Measurements from ENCODE around the gene SPATA6L. TPM values are rescaled to one million over a fixed set of nuclear protein-coding genes. Genes with fewer than 3 reads are reported as not detected.

SPATA6L gene
- total and polyA plus RNA-seq, 2 of the 13 experiments (the other 11 are each of a cell fraction or from before 2014, with no cell fraction given), result 1.1 to 1.9 TPM

DNA sequence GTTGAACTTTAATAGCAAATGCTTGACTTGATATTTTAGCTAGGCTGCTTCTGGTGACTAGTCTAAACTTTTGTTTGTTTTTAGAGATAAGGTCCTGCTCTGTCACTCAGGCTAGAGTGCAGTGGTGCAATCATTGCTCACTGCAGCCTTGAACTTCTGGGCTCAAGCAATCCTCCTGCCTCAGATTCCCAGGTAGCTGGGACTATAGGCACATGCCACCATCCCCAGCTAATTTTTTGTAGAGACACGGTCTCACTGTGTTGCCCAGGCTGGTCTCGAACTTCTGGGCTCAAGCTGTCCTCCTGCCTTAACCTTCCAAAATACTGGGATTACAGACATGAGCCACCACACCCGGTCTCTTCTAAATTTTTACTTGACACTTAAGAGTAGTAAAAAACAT is 33.8 kb upstream of the SPATA6L start (continued):
- TF ChIP-seq SETDB1 (CRISPR knock-in tag; IDR thresholded peaks at IDR 0.05; ENCODE audit: borderline replicate concordance) (no peak), CBX5 (CRISPR knock-in tag; IDR thresholded peaks at IDR 0.05; ENCODE audit: borderline replicate concordance) (peak; percentile 78; the same call in 1 of the 2 replicates), NFE2 (CRISPR knock-in tag; IDR thresholded peaks at IDR 0.05) (no peak), ZKSCAN5 (CRISPR knock-in tag; IDR thresholded peaks at IDR 0.05) (no peak), ZNF552 (CRISPR knock-in tag; IDR thresholded peaks at IDR 0.05; ENCODE audit: borderline replicate concordance) (no peak), SIN3B (IDR thresholded peaks at IDR 0.05; ENCODE audit: low read length) (no peak), RFX3 (CRISPR knock-in tag; IDR thresholded peaks at IDR 0.05) (no peak), ZFP36L1 (CRISPR knock-in tag; IDR thresholded peaks at IDR 0.05) (no peak), ZC3H13 (CRISPR knock-in tag; IDR thresholded peaks at IDR 0.05) (no peak), ZNF430 (CRISPR knock-in tag; IDR thresholded peaks at IDR 0.05) (0 out of 2 replicates have a peak, but pooled peaks have one; percentile 56), ZNF484 (CRISPR knock-in tag; IDR thresholded peaks at IDR 0.05; ENCODE audit: borderline replicate concordance, low read depth) (no peak), NCOA5 (CRISPR knock-in tag; IDR thresholded peaks at IDR 0.05) (no peak), ZNF850 (CRISPR knock-in tag; conservative IDR thresholded peaks at IDR 0.05) (no peak), XBP1 (CRISPR knock-in tag; IDR thresholded peaks at IDR 0.05) (no peak), ZNF569 (CRISPR knock-in tag; IDR thresholded peaks at IDR 0.05; ENCODE audit: borderline replicate concordance) (no peak), IKZF1 (IDR thresholded peaks at IDR 0.05) (no peak), HDAC1 (CRISPR knock-in tag; IDR thresholded peaks at IDR 0.05) (peak; percentile 75), ZNF274 (CRISPR knock-in tag; IDR thresholded peaks at IDR 0.05) (no peak)
- TF ChIP-seq, protein P1, sequence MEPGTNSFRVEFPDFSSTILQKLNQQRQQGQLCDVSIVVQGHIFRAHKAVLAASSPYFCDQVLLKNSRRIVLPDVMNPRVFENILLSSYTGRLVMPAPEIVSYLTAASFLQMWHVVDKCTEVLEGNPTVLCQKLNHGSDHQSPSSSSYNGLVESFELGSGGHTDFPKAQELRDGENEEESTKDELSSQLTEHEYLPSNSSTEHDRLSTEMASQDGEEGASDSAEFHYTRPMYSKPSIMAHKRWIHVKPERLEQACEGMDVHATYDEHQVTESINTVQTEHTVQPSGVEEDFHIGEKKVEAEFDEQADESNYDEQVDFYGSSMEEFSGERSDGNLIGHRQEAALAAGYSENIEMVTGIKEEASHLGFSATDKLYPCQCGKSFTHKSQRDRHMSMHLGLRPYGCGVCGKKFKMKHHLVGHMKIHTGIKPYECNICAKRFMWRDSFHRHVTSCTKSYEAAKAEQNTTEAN (CRISPR knock-in tag; conservative IDR thresholded peaks at IDR 0.05), result no peak
- TF ChIP-seq, protein P2, sequence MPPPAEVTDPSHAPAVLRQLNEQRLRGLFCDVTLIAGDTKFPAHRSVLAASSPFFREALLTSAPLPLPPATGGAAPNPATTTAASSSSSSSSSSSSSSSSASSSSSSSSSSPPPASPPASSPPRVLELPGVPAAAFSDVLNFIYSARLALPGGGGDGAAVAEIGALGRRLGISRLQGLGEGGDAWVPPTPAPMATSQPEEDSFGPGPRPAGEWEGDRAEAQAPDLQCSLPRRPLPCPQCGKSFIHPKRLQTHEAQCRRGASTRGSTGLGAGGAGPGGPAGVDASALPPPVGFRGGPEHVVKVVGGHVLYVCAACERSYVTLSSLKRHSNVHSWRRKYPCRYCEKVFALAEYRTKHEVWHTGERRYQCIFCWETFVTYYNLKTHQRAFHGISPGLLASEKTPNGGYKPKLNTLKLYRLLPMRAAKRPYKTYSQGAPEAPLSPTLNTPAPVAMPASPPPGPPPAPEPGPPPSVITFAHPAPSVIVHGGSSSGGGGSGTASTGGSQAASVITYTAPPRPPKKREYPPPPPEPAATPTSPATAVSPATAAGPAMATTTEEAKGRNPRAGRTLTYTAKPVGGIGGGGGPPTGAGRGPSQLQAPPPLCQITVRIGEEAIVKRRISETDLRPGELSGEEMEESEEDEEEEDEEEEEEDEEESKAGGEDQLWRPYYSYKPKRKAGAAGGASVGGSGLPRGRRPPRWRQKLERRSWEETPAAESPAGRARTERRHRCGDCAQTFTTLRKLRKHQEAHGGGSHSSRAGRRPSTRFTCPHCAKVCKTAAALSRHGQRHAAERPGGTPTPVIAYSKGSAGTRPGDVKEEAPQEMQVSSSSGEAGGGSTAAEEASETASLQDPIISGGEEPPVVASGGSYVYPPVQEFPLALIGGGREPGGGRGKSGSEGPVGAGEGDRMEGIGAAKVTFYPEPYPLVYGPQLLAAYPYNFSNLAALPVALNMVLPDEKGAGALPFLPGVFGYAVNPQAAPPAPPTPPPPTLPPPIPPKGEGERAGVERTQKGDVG (CRISPR knock-in tag; IDR thresholded peaks at IDR 0.05; ENCODE audit: borderline replicate concordance), result no peak
- TF ChIP-seq, protein P3, sequence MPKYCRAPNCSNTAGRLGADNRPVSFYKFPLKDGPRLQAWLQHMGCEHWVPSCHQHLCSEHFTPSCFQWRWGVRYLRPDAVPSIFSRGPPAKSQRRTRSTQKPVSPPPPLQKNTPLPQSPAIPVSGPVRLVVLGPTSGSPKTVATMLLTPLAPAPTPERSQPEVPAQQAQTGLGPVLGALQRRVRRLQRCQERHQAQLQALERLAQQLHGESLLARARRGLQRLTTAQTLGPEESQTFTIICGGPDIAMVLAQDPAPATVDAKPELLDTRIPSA (CRISPR knock-in tag; IDR thresholded peaks at IDR 0.05; ENCODE audit: borderline replicate concordance), result no peak
- TF ChIP-seq, protein P4, sequence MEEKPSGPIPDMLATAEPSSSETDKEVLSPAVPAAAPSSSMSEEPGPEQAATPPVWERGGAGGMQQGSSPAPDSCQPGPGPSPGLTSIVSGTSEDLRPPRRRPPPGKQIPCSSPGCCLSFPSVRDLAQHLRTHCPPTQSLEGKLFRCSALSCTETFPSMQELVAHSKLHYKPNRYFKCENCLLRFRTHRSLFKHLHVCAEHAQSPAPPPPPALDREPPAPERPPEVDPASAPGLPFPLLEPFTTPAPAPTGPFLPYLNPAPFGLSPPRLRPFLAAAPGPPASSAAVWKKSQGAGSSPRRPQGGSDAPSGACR (CRISPR knock-in tag; IDR thresholded peaks at IDR 0.05), result no peak

Data from HepG2 (cell line).